Type B pancreatic cell (in vitro differentiated cells): ENCODE data around the gene XIRP1. TPM values are rescaled to one million over a fixed set of nuclear protein-coding genes. Genes with fewer than 3 reads are reported as not detected.

ENCODE experiments used
- DNase-seq: peaks from one replicate; pipeline ENCODE4 v3.0.0; 2021; ENCODE audit warnings: mixed read lengths; ENCODE audit not compliant: unreplicated experiment; ENCODE audit errors: extremely low spot score
- H3K27ac Mint-ChIP-seq: 2 replicates; pipeline ENCODE4 v1.8.0; 2021; ENCODE audit warnings: mild to moderate bottlenecking, mixed read lengths
- H3K27me3 Mint-ChIP-seq: 2 replicates; pipeline ENCODE4 v1.8.0; 2021; ENCODE audit warnings: mixed read lengths
- H3K36me3 Mint-ChIP-seq: 2 replicates; pipeline ENCODE4 v1.8.0; 2021; ENCODE audit warnings: mixed read lengths
- H3K4me1 Mint-ChIP-seq: one replicate; pipeline ENCODE4 v1.8.0; 2021; ENCODE audit warnings: mixed read lengths; ENCODE audit not compliant: unreplicated experiment
- H3K4me3 Mint-ChIP-seq: 2 replicates; pipeline ENCODE4 v1.8.0; 2021; ENCODE audit warnings: mild to moderate bottlenecking, mixed read lengths
- H3K9me3 Mint-ChIP-seq: 2 replicates; pipeline ENCODE4 v1.8.0; 2021; ENCODE audit warnings: mixed read lengths
- CTCF ChIP-seq: fragments of 200-600 bp; sonication (generic); conservative IDR thresholded peaks from 2 replicates; pipeline ENCODE4 v1.5.0; 2021; ENCODE audit warnings: antibody characterized with exemption, mild to moderate bottlenecking
- total RNA-seq: library from RNA; stranded (reverse); gene quantifications from 2 replicates; pipeline ENCODE4 v1.2.1, GENCODE V29; 2021; ENCODE audit warnings: low replicate concordance

Gene XIRP1
- total RNA-seq, 1 donor from 2014 or later = 0.12 TPM

DNA sequence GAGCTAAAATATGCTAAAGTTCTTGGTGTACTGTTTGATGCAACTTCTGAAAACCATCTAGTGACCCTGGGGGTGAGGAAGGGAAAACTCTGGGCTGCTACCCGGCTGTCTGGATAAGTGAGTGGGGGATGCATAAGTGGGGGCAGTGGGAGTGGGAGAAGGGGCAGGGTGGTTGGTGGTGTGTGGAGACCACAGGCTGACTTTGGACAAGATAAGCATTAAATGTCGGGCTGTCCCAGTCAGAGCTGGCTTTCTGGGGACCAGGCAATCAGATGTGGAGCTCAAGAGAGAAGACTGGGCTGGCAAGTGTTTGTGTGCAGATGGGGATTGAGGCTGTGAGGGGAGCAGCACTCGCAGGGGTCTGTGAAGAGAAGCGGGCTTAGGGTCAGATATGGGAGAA is 11.0 kb upstream of the XIRP1 start:
- Mint-ChIP-seq H3K4me1 (peaks cover 7% of the 10 kb centered on the region), H3K9me3 (peaks cover 4% of the 10 kb centered on the region), H3K27ac (no peak overlapping the region), H3K27me3 (peaks cover 22% of the 10 kb centered on the region), H3K4me3 (no peak overlapping the region), H3K36me3 (no peaks in the 10 kb centered on the region)
- DNase-seq = no peak
- TF ChIP-seq CTCF = no peak

DNA sequence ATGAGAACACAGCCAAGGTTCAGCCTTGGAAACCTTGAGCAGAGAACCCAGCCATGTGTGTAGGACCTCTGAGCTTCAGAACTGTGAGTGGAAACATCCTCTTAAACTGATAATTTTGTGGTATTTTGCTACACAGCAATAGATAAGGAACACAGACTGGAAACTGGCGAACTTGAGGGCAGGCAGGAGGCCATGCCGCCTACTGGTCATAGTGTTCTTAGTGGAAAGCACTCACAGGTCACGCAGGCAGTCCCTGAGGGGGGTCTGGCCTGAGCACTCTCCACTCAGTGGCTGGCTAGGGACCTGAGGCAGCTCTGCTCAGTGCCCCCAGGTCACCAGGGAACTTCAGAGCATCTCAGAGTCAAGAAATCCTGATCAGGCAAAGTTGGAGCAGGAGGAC is 9.7 kb upstream of the XIRP1 start:
- Mint-ChIP-seq H3K27me3 (peaks cover 25% of the 10 kb centered on the region), H3K4me3 (no peak overlapping the region), H3K9me3 (peaks cover 4% of the 10 kb centered on the region), H3K36me3 (no peaks in the 10 kb centered on the region), H3K27ac (no peak overlapping the region), H3K4me1 (peaks cover 4% of the 10 kb centered on the region)
- DNase-seq = no peak
- no peak for TF ChIP-seq CTCF

DNA sequence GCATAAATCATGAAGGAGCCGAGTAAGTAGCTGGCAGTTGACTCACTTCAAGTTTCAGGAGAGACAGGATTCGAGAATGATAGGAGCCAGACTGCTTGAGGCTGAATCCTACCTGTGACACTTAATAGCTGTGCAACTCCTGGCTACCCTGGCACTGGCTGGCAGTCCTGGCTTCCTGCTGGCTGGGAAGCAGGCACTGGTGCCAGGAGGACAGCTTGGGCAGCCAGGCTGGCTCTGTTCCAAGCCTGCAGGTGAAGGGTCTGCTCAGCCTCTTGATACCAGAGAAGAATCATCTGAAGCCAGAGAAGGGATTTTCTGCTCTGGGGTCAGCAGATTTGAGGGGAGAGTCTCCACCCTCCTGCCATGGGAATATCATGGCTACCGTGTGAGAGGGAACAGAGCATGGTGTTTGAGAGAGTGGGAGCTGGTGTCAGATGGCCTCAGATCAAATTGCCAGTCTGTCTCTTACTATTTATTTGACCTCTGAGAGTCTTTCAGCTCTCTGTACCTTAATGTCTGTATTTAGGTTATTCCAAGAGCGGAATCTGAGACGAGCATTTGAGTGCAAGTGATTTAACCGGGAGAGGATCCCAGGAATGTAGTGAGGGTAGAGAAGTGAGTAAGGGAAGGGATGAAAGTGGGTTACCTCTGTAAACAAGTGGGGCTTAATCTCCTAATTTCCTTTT is 4.4 kb upstream of the XIRP1 start:
- Mint-ChIP-seq H3K4me1 (peaks cover 7% of the 10 kb centered on the region), H3K27me3 (peaks cover 7% of the 10 kb centered on the region), H3K27ac (no peak overlapping the region), H3K36me3 (no peaks in the 10 kb centered on the region), H3K9me3 (no peaks in the 10 kb centered on the region), H3K4me3 (no peak overlapping the region)
- TF ChIP-seq CTCF = no peak
- no peak for DNase-seq

- Mint-ChIP-seq H3K9me3 (no peaks in the 10 kb centered on the region), H3K4me3 (no peak overlapping the region), H3K27ac (no peak overlapping the region), H3K36me3 (no peaks in the 10 kb centered on the region), H3K27me3 (peaks cover 3% of the 10 kb centered on the region), H3K4me1 (peaks cover 7% of the 10 kb centered on the region)
- DNase-seq = no peak
- no peak for TF ChIP-seq CTCF
Measured at GRCh38 chr3:39196034-39196433, 3.6 kb upstream of the XIRP1 start.

- no peak for DNase-seq
- H3K4me1 Mint-ChIP-seq = peaks cover 13% of the 10 kb centered on the region
- no peaks in the 10 kb centered on the region for H3K9me3 Mint-ChIP-seq
- H3K27ac Mint-ChIP-seq = no peak overlapping the region
- no peaks in the 10 kb centered on the region for H3K36me3 Mint-ChIP-seq
- H3K4me3 Mint-ChIP-seq = no peak overlapping the region
- TF ChIP-seq CTCF = no peak
- H3K27me3 Mint-ChIP-seq = peaks cover 8% of the 10 kb centered on the region
Measured at GRCh38 chr3:39193391-39193790, 996 bp upstream of the XIRP1 start.
